GM12892 (cell line): ENCODE results near the gene SH3D19.

Experiments used
- POLR2A ChIP-seq: IDR thresholded peaks from 2 replicates; pipeline ENCODE4 v1.6.1; 2011; ENCODE audit warnings: low read depth, low read length, control low read depth
- POLR2AphosphoS5 ChIP-seq: IDR thresholded peaks from 2 replicates; pipeline ENCODE4 v1.6.1; 2011; ENCODE audit warnings: low read depth, low read length, control low read depth

DNA sequence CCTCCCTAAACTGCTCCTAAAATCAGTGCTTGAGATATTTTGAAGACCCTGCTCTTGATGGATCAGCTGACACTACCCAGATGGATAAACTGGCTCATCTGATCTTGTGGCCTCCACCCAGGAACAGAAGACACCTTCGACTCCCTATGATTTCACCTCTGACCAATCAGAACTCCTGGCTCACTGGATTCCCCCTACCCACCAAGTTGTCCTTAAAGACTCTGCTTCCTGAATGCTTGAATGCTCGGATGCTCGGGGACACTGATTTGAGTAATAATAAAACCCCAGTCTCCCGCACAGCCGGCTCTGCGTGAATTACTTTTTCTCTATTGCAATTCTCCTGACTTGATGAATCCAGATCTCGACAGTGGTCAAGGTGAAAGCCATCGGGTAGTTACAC lies 237.9 kb downstream of the SH3D19 start:
- no peak for TF ChIP-seq POLR2A
- TF ChIP-seq POLR2AphosphoS5: no peak
